Measurements from ENCODE around the gene YIPF3. TPM values are rescaled to one million over a fixed set of nuclear protein-coding genes. Genes with fewer than 3 reads are reported as not detected.

The YIPF3 gene
- total RNA-seq, 2 donors from 2014 or later = 79.4 to 122 TPM

- Histone ChIP-seq H3K27ac (peak overlapping the region; percentile 27 to 88 (median 82)), H3K4me1 (peaks cover 37% of the 10 kb centered on the region), H3K9me3 (no peaks in the 10 kb centered on the region), H3K27me3 (no peaks in the 10 kb centered on the region), H3K36me3 (replicated peaks in 1 of 2; ENCODE audit: insufficient read depth in 1 of 2, low read depth in 2 of 2) (peaks cover 12 to 36% of the 10 kb centered on the region in 2 donors), H3K4me3 (peak overlapping the region; percentile 68 to 97)
- 2% methylated on average over 10 of the region's 10 CpGs for whole genome bisulfite sequencing, 2 donors
- no peak for ATAC-seq
- TF ChIP-seq, protein P1, sequence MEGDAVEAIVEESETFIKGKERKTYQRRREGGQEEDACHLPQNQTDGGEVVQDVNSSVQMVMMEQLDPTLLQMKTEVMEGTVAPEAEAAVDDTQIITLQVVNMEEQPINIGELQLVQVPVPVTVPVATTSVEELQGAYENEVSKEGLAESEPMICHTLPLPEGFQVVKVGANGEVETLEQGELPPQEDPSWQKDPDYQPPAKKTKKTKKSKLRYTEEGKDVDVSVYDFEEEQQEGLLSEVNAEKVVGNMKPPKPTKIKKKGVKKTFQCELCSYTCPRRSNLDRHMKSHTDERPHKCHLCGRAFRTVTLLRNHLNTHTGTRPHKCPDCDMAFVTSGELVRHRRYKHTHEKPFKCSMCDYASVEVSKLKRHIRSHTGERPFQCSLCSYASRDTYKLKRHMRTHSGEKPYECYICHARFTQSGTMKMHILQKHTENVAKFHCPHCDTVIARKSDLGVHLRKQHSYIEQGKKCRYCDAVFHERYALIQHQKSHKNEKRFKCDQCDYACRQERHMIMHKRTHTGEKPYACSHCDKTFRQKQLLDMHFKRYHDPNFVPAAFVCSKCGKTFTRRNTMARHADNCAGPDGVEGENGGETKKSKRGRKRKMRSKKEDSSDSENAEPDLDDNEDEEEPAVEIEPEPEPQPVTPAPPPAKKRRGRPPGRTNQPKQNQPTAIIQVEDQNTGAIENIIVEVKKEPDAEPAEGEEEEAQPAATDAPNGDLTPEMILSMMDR (IDR thresholded peaks at IDR 0.05) = no peak
- no peak for TF ChIP-seq POLR2A (IDR thresholded peaks at IDR 0.05)
- intact Hi-C loops (cut with DNase I) = no loop called here
- no peak for DNase-seq
Measured at GRCh38 chr6:43517505-43518357, 1.0 kb upstream of the YIPF3 start.

- no peaks in the 10 kb centered on the region for H3K9me3 ChIP-seq
- H3K4me3 ChIP-seq = peak overlapping the region; percentile 68 to 97
- ATAC-seq (no peak), DNase-seq (no peak)
- H3K4me1 ChIP-seq = peaks cover 37% of the 10 kb centered on the region
- TF ChIP-seq, protein P1 (IDR thresholded peaks at IDR 0.05) = no peak
- no peak for TF ChIP-seq POLR2A (IDR thresholded peaks at IDR 0.05)
- peak overlapping the region; percentile 75 to 88 (median 82) for H3K27ac ChIP-seq
- peaks cover 9 to 35% of the 10 kb centered on the region in 2 donors for H3K36me3 ChIP-seq (replicated peaks in 1 of 2; ENCODE audit: insufficient read depth in 1 of 2, low read depth in 2 of 2)
- 1% methylated on average over 7 to 10 of the region's 10 CpGs for WGBS, 2 donors
- H3K27me3 ChIP-seq = no peaks in the 10 kb centered on the region
- intact Hi-C loops (cut with DNase I) = no loop called here
Measured at GRCh38 chr6:43516367-43516696, 394 bp downstream of the YIPF3 start.

DNA sequence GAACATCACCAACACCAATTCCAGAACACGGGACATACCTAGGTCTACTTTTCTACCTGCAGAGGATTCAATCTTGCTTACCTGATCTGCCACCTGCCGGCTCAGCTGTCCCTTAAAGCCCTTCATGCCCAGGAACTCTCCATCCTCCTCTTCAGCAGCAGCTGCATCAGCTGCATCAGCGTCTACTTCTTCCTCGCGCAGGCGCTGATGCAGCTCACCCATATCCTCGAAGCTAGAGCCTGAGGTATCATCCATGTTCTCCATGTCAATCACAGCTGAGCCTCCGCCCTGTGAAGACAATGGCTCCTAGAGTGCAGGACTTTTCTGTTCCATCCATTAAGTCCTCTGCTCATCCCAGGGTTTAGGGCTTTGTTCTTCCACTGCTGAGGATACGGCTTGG is 918 bp downstream of the YIPF3 start:
- Histone ChIP-seq H3K4me1 (peaks cover 39% of the 10 kb centered on the region), H3K27me3 (no peaks in the 10 kb centered on the region), H3K36me3 (replicated peaks in 1 of 2; ENCODE audit: insufficient read depth in 1 of 2, low read depth in 2 of 2) (peaks cover 4 to 29% of the 10 kb centered on the region in 2 donors), H3K9me3 (no peaks in the 10 kb centered on the region), H3K27ac (peak overlapping the region in 3 of 4 donors; percentile 77 to 88 (median 88)), H3K4me3 (peak overlapping the region in 1 of 2 donors; percentile 68)
- intact Hi-C loops (cut with DNase I) = no loop called here
- DNase-seq = no peak
- TF ChIP-seq, protein P1 (IDR thresholded peaks at IDR 0.05) = no peak
- TF ChIP-seq POLR2A (IDR thresholded peaks at IDR 0.05) = no peak
- ATAC-seq = no peak
- 29 to 44% methylated on average over 9 of the region's 9 CpGs for WGBS, 2 donors

DNA sequence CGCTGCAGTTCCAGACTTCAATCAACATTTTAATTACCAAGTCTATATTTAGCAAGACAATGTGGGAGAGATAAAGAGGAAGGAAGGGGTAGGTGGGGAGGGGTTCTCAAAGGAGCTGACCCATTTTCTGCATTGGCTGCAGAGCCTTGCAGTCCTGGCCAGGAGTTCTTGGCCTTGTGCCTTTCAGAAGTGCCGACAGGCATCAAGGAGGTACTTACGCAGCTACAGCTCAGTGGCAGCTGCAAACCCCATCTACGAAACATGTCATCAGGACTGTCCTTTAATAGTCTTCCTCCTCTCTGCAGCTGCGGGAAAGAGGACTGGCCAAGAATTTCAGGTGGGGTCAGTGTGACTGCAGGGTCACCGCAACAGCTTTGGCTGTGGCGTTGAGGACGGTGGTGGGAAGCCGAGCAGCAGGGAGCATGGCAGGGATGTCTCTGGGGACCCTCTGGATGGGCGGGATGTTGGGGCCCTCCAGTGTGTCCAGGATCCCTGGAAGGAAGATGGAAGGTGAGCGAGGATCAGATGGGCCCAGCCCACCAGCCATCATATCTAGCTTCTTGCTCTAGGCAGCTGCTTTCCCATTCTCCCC is 4.8 kb downstream of the YIPF3 start:
- DNase-seq (no peak), ATAC-seq (no peak)
- H3K9me3 ChIP-seq = no peaks in the 10 kb centered on the region
- intact Hi-C loops (cut with DNase I) = no loop called here
- TF ChIP-seq, protein P1 (IDR thresholded peaks at IDR 0.05) = no peak
- no peak for TF ChIP-seq POLR2A (IDR thresholded peaks at IDR 0.05)
- peaks cover 3 to 20% of the 10 kb centered on the region in 2 donors for H3K36me3 ChIP-seq (replicated peaks in 1 of 2; ENCODE audit: insufficient read depth in 1 of 2, low read depth in 2 of 2)
- H3K4me3 ChIP-seq = no peak overlapping the region
- 78 to 89% methylated on average over 11 of the region's 11 CpGs for WGBS, 2 donors
- H3K27ac ChIP-seq = no peak overlapping the region
- no peaks in the 10 kb centered on the region for H3K27me3 ChIP-seq
- H3K4me1 ChIP-seq = peaks cover 42% of the 10 kb centered on the region

Data from body of pancreas (tissue), 4 donors.